ENCODE data around the gene SELENOP.

Gene SELENOP

DNA sequence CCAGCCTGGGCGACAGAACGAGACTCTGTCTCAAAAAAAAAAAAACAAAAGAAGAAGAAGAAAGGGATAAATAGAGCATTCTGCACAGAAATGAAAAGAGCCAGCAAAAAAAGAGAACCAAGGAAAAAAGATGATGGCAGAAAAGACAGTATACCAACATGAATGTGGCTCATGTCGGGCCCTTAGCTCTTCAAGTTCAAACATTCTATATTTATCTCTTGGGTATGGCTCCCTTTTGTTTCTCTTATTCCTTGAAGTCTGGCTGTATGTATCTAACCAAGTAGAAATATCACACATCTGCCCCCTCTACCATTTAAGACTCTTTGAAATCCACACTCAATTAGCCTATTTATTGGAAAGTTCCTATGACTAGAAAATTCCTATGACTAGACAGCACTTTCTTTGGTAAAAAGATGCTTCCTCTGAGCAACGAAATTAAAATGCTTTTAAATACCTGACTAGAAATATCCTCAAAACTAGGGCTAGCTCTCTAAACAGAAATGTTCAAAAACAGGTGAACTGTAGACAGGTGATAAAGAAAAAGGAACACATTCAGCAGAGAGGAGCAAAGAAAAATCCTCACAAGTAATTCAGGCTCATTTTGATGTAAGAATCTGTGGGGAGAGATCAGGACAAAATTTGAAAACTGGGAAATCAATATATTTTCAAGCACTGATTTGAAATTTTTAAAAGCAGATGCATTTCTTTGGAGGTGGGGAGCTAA, 2.6 kb downstream of the SELENOP start:
- Histone ChIP-seq H3K27ac (ENCODE audit: low read depth in 2 of 2, low read length in 2 of 2) (peak overlapping the region in 1 of 2 donors; percentile 41), H3K4me3 (ENCODE audit: low read length in 2 of 2) (peak overlapping the region; percentile 75 to 92), H3K36me3 (ENCODE audit: control insufficient read depth in 2 of 2, insufficient read depth in 2 of 2, low read length in 2 of 2) (peaks cover 15 to 21% of the 10 kb centered on the region in 2 donors), H3K9ac (ENCODE audit: low read depth in 1 of 2, low read length in 2 of 2) (peak overlapping the region in 1 of 2 donors; percentile 43), H3K4me1 (ENCODE audit: control insufficient read depth in 2 of 2, insufficient read depth in 2 of 2, low read length in 2 of 2) (peaks cover 0 to 9% of the 10 kb centered on the region in 2 donors), H3K27me3 (ENCODE audit: control insufficient read depth in 2 of 2, insufficient read depth in 2 of 2, low read length in 2 of 2) (no peaks in the 10 kb centered on the region), H3K9me3 (ENCODE audit: control insufficient read depth in 2 of 2, low read length in 2 of 2) (no peaks in the 10 kb centered on the region)

DNA sequence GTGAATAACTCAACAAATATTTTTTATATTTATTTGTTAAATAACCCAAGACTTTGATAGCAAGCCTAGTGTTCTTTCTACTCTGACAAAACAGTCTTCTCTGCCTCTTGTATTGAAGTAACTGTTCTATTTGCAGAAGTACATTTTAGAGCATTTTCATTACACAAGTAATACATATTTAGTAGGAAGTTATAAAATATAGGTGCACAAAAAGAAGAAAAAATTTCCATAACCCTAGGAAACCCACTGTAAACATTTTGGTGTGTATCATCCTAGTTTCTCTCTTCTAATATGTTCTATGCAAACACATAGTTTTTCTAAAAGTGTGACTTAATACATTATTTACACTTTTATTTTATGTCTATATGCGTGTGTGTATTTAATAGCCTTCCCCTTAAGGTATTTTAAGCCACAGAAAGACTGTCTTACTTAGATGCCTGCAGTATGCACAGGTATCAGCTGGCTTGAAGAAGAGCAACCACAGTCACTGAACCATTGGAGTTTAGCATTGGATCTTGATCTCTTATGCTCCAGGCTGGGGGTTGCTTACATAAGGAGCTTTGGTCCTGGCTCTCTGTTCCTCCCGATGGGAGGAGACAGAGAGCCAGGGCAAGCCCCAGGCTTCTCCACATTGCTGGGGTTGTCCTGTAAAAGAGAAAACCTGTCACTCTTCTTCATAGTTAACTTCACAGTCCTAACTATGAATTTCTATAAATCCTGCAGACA, 3.8 kb downstream of the SELENOP start:
- H3K4me3 ChIP-seq (ENCODE audit: low read length in 2 of 2), result peak overlapping the region; percentile 39 to 49
- peaks cover 15 to 24% of the 10 kb centered on the region in 2 donors for H3K36me3 ChIP-seq (ENCODE audit: control insufficient read depth in 2 of 2, insufficient read depth in 2 of 2, low read length in 2 of 2)
- peak overlapping the region in 1 of 2 donors; percentile 1 for H3K9ac ChIP-seq (ENCODE audit: low read depth in 1 of 2, low read length in 2 of 2)
- H3K4me1 ChIP-seq (ENCODE audit: control insufficient read depth in 2 of 2, insufficient read depth in 2 of 2, low read length in 2 of 2), result peaks cover 0 to 9% of the 10 kb centered on the region in 2 donors
- no peaks in the 10 kb centered on the region for H3K9me3 ChIP-seq (ENCODE audit: control insufficient read depth in 2 of 2, low read length in 2 of 2)
- H3K27ac ChIP-seq (ENCODE audit: low read depth in 2 of 2, low read length in 2 of 2), result peak overlapping the region in 1 of 2 donors; percentile 51
- H3K27me3 ChIP-seq (ENCODE audit: control insufficient read depth in 2 of 2, insufficient read depth in 2 of 2, low read length in 2 of 2), result no peaks in the 10 kb centered on the region

DNA sequence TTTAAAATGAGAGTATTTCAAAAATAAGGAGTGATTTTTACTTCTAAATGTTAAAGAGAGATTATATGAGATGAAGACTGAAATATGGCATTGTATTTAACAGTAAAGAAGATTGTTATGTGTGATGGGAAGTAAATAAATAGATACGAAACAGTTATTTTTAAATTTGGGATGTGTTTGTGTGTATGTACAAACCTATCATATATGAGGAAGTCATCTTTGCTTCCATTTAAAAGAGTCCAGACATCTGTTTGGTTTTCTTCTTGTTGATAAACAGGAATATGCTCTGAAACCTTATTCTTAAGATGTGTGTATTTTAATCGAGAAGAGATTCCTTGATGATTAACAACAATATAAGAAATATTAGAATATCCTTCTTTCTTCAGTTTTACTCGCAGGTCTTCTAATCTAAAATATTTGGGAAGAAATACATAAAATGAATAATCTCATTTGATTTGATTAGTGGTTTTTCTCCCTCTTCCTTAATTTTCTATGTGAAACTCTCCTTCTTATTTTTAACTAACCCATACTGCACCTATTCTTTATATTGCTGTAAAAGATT, 4.9 kb downstream of the SELENOP start:
- Histone ChIP-seq H3K9ac (ENCODE audit: low read depth in 1 of 2, low read length in 2 of 2) (no peak overlapping the region), H3K27ac (ENCODE audit: low read depth in 2 of 2, low read length in 2 of 2) (no peak overlapping the region)

DNA sequence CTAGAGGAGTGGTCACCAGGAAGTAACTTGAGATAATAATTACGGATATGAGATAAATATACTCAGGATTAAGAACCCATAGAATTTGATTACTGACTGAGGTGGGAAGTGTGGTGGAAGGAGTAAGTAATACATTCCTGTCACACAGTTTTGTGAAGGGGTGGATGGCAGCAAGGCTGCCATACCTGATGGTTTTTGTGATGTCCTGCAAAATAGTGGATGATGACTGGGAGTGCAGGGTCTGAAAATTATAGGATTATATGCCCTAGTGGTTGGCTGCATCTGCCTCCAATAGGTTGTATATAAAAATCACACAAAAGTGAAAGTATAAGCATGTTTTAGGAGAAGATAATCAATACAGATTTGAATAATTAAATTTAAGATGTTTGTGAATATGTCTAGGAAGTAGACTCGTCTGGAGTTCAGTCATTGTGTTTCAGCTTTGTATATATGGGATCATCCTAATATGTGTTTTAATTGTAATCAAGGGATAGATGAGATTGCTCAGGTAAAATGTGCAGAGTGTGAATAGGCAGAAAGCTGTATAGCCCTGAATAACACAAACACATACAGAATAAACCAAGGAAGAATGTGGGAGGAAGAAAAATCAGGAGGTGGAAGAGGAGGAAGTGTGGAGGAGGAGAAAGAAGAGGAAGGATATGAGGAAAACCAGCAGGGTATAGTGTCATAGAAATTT, 5.5 kb downstream of the SELENOP start:
- Histone ChIP-seq H3K27ac (ENCODE audit: low read depth in 2 of 2, low read length in 2 of 2) (no peak overlapping the region), H3K4me3 (ENCODE audit: low read length in 2 of 2) (no peak overlapping the region), H3K4me1 (ENCODE audit: control insufficient read depth in 2 of 2, insufficient read depth in 2 of 2, low read length in 2 of 2) (no peaks in the 10 kb centered on the region), H3K36me3 (ENCODE audit: control insufficient read depth in 2 of 2, insufficient read depth in 2 of 2, low read length in 2 of 2) (peaks cover 18 to 38% of the 10 kb centered on the region in 2 donors), H3K9me3 (ENCODE audit: control insufficient read depth in 2 of 2, low read length in 2 of 2) (no peaks in the 10 kb centered on the region), H3K27me3 (ENCODE audit: control insufficient read depth in 2 of 2, insufficient read depth in 2 of 2, low read length in 2 of 2) (no peaks in the 10 kb centered on the region), H3K9ac (ENCODE audit: low read depth in 1 of 2, low read length in 2 of 2) (no peak overlapping the region)

More for the DNA sequence above, 4.9 kb downstream of the SELENOP start:
- no peaks in the 10 kb centered on the region for H3K4me1 ChIP-seq (ENCODE audit: control insufficient read depth in 2 of 2, insufficient read depth in 2 of 2, low read length in 2 of 2)
- no peak overlapping the region for H3K4me3 ChIP-seq (ENCODE audit: low read length in 2 of 2)
- H3K27me3 ChIP-seq (ENCODE audit: control insufficient read depth in 2 of 2, insufficient read depth in 2 of 2, low read length in 2 of 2), result no peaks in the 10 kb centered on the region
- H3K9me3 ChIP-seq (ENCODE audit: control insufficient read depth in 2 of 2, low read length in 2 of 2), result no peaks in the 10 kb centered on the region
- peaks cover 15 to 34% of the 10 kb centered on the region in 2 donors for H3K36me3 ChIP-seq (ENCODE audit: control insufficient read depth in 2 of 2, insufficient read depth in 2 of 2, low read length in 2 of 2)

DNA sequence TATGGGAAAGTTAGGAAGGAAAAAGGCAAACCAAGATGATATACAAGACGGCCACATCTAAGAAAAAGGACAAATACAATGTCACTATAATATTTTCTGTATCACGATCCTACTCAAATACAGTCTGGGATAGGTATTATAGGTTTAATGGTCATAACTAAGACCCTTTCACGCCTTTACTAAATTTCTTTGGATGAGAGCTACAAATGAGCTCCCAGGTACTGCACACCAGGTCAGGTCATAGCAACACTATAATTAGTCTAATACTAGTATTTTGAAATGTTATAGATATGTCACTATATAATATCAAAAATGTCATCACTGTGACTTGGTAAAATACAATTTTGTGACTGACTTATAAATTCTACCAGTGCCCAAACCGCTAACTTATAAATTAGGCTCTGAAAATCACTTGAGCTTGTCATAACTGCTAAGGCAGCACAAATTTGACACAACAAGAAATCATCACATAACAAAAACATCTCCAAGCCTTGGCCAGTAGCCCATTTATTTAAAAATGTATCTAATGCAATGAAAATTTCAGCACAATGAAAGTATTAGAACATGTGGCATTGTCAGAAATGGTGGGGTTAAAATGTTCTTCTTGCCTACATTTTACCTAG, 6.9 kb downstream of the SELENOP start:
- no peak overlapping the region for H3K4me3 ChIP-seq (ENCODE audit: low read length in 2 of 2)
- H3K36me3 ChIP-seq (ENCODE audit: control insufficient read depth in 2 of 2, insufficient read depth in 2 of 2, low read length in 2 of 2), result peaks cover 24 to 48% of the 10 kb centered on the region in 2 donors
- no peak overlapping the region for H3K9ac ChIP-seq (ENCODE audit: low read depth in 1 of 2, low read length in 2 of 2)
- no peak overlapping the region for H3K27ac ChIP-seq (ENCODE audit: low read depth in 2 of 2, low read length in 2 of 2)
- H3K27me3 ChIP-seq (ENCODE audit: control insufficient read depth in 2 of 2, insufficient read depth in 2 of 2, low read length in 2 of 2), result no peaks in the 10 kb centered on the region
- no peaks in the 10 kb centered on the region for H3K4me1 ChIP-seq (ENCODE audit: control insufficient read depth in 2 of 2, insufficient read depth in 2 of 2, low read length in 2 of 2)
- no peaks in the 10 kb centered on the region for H3K9me3 ChIP-seq (ENCODE audit: control insufficient read depth in 2 of 2, low read length in 2 of 2)

DNA sequence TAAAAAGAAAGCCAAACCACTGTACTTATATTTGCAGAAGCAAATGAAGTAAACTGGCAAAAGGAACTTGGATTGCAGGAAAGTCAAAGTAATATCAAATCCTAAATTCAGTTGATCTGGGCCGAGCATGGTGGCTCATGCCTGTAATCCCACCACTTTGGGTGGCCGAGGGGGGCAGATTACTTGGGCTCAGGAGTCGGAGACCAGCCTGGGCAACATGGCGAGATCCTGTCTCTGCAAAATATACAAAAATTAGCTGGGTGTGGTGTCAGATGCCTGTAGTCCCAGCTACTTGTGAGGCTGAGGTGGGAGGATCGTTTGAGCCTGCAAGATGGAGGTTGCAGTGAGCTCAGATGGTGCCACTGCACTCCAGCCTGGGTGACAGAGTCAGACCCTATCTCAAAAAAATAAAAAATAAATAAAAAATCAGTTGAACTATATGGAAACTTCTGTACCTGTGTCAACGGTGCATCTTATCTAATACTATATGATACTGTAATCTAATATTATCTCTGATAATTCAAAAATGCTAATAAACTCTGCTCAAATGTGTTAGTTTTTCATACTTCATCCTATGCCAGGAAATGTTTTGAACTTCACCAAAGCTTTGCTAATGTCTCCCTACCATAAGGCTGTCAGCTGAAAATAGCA, 10.1 kb downstream of the SELENOP start:
- no peak overlapping the region for H3K9ac ChIP-seq (ENCODE audit: low read depth in 1 of 2, low read length in 2 of 2)
- H3K4me1 ChIP-seq (ENCODE audit: control insufficient read depth in 2 of 2, insufficient read depth in 2 of 2, low read length in 2 of 2), result no peaks in the 10 kb centered on the region
- H3K9me3 ChIP-seq (ENCODE audit: control insufficient read depth in 2 of 2, low read length in 2 of 2), result no peaks in the 10 kb centered on the region
- peaks cover 24 to 45% of the 10 kb centered on the region in 2 donors for H3K36me3 ChIP-seq (ENCODE audit: control insufficient read depth in 2 of 2, insufficient read depth in 2 of 2, low read length in 2 of 2)
- no peak overlapping the region for H3K27ac ChIP-seq (ENCODE audit: low read depth in 2 of 2, low read length in 2 of 2)
- H3K4me3 ChIP-seq (ENCODE audit: low read length in 2 of 2), result no peak overlapping the region
- H3K27me3 ChIP-seq (ENCODE audit: control insufficient read depth in 2 of 2, insufficient read depth in 2 of 2, low read length in 2 of 2), result no peaks in the 10 kb centered on the region

DNA sequence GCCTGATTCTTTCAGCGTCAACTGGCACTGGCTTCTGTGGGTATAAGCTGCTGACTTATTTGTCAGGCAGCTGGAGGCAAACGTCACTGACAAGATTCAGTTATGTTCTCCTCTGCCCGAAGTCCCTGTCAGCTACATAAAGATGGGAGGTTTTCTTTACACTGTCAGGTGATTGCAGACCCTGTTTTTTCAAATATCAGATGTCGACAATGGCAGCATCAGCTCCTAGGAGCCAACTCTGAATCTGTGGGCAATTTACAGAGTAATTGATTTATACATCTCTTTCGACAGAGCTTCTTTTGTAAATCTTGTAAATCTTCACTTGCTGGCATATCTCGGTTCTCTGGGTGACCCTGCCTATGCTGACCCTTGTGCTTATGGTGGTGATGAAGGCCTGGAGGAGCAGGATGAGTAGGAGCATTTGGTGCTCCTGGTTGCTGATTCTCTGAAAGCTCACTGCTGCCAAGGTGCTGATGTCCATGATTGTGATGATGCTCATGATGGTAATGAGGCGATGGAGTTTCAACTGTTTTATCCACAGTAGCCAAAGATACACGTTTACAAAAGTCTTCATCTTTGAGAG, 10.9 kb downstream of the SELENOP start:
- Histone ChIP-seq H3K4me1 (ENCODE audit: control insufficient read depth in 2 of 2, insufficient read depth in 2 of 2, low read length in 2 of 2) (no peaks in the 10 kb centered on the region), H3K27ac (ENCODE audit: low read depth in 2 of 2, low read length in 2 of 2) (no peak overlapping the region), H3K36me3 (ENCODE audit: control insufficient read depth in 2 of 2, insufficient read depth in 2 of 2, low read length in 2 of 2) (peaks cover 17 to 37% of the 10 kb centered on the region in 2 donors), H3K27me3 (ENCODE audit: control insufficient read depth in 2 of 2, insufficient read depth in 2 of 2, low read length in 2 of 2) (no peaks in the 10 kb centered on the region), H3K4me3 (ENCODE audit: low read length in 2 of 2) (no peak overlapping the region), H3K9me3 (ENCODE audit: control insufficient read depth in 2 of 2, low read length in 2 of 2) (no peaks in the 10 kb centered on the region), H3K9ac (ENCODE audit: low read depth in 1 of 2, low read length in 2 of 2) (no peak overlapping the region)

DNA sequence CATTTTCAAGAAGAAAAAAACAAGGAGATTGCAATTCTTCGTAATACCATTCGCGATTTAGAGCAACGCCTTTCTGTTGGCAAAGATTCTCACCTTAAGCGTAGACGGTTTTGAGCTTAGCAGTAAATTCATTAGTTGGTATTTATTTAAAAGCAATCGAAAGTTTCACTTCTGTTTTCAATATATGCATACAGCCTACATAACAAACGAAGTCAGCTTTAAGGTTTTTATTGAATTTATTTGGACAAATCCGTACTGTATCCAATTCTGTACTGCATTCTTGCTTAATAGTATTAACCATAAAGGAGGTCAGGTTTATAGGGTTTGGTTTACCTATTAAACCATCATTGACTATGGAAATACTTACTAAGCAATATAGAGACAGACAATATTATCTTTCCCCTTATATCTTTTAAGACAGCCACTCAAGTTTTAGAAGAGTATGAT, 12.0 kb downstream of the SELENOP start:
- Histone ChIP-seq H3K9ac (ENCODE audit: low read depth in 1 of 2, low read length in 2 of 2) (no peak overlapping the region), H3K9me3 (ENCODE audit: control insufficient read depth in 2 of 2, low read length in 2 of 2) (no peaks in the 10 kb centered on the region), H3K4me3 (ENCODE audit: low read length in 2 of 2) (no peak overlapping the region), H3K27ac (ENCODE audit: low read depth in 2 of 2, low read length in 2 of 2) (no peak overlapping the region), H3K4me1 (ENCODE audit: control insufficient read depth in 2 of 2, insufficient read depth in 2 of 2, low read length in 2 of 2) (no peaks in the 10 kb centered on the region), H3K27me3 (ENCODE audit: control insufficient read depth in 2 of 2, insufficient read depth in 2 of 2, low read length in 2 of 2) (no peaks in the 10 kb centered on the region), H3K36me3 (ENCODE audit: control insufficient read depth in 2 of 2, insufficient read depth in 2 of 2, low read length in 2 of 2) (peaks cover 9 to 29% of the 10 kb centered on the region in 2 donors)

DNA sequence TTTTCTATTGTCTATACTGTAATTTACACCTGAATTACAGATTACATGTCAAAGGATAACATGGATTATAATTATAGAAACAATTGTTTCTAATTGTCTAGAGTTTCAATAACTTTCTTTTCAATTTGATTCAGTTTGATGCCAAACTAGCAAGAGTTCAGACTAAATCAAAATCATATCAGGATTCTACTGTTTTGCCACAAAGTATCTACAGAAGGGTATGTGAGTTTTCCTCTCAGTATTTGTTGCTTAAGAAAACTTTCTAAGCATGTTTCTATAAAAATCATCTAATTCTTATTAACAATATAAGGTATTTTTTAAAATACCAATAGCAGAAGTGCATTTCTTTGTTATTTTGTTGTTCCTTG, 12.5 kb downstream of the SELENOP start:
- H3K36me3 ChIP-seq (ENCODE audit: control insufficient read depth in 2 of 2, insufficient read depth in 2 of 2, low read length in 2 of 2), result peaks cover 9 to 26% of the 10 kb centered on the region in 2 donors
- H3K9me3 ChIP-seq (ENCODE audit: control insufficient read depth in 2 of 2, low read length in 2 of 2), result no peaks in the 10 kb centered on the region
- no peak overlapping the region for H3K27ac ChIP-seq (ENCODE audit: low read depth in 2 of 2, low read length in 2 of 2)
- no peaks in the 10 kb centered on the region for H3K27me3 ChIP-seq (ENCODE audit: control insufficient read depth in 2 of 2, insufficient read depth in 2 of 2, low read length in 2 of 2)
- H3K9ac ChIP-seq (ENCODE audit: low read depth in 1 of 2, low read length in 2 of 2), result no peak overlapping the region
- no peak overlapping the region for H3K4me3 ChIP-seq (ENCODE audit: low read length in 2 of 2)
- H3K4me1 ChIP-seq (ENCODE audit: control insufficient read depth in 2 of 2, insufficient read depth in 2 of 2, low read length in 2 of 2), result no peaks in the 10 kb centered on the region
